SK-N-SH (cell line): ENCODE data around the gene APBB2.

Source experiments
- CTCF ChIP-seq: fragments of 200-600 bp; sonication (generic); IDR thresholded peaks from 2 replicates; pipeline ENCODE4 v1.6.1; 2017; ENCODE audit warnings: antibody characterized with exemption, mild to moderate bottlenecking, moderate library complexity
- EP300 ChIP-seq, 2 experiments: IDR thresholded peaks; 2 replicates each; pipeline versions ENCODE4 v1.4.0 to v1.6.1; 2012; ENCODE audit warnings: borderline replicate concordance in 1 of 2, low read depth in 1 of 2, low read length in 1 of 2
- GABPA ChIP-seq: IDR thresholded peaks from 2 replicates; pipeline ENCODE4 v1.4.0; 2012; ENCODE audit warnings: low read depth, mild to moderate bottlenecking
- MAX ChIP-seq: IDR thresholded peaks from 2 replicates; pipeline ENCODE4 v1.4.0; 2012; ENCODE audit warnings: low read depth
- MXI1 ChIP-seq: IDR thresholded peaks from 2 replicates; pipeline ENCODE4 v1.6.1; 2012; ENCODE audit warnings: mild to moderate bottlenecking, low read depth, low read length, improper control_type of control experiment
- NFIC ChIP-seq: IDR thresholded peaks from 2 replicates; pipeline ENCODE4 v1.4.0; 2012; ENCODE audit warnings: borderline replicate concordance
- PBX3 ChIP-seq: IDR thresholded peaks from 2 replicates; pipeline ENCODE4; 2012
- POLR2AphosphoS5 ChIP-seq: IDR thresholded peaks from 2 replicates; pipeline ENCODE4 v1.6.1; 2012; ENCODE audit warnings: low read depth, low read length
- REST ChIP-seq: IDR thresholded peaks from 2 replicates; pipeline ENCODE4 v1.6.1; 2012; ENCODE audit warnings: mild to moderate bottlenecking, low read depth, low read length, moderate library complexity
- RFX5 ChIP-seq: IDR thresholded peaks from 2 replicates; pipeline ENCODE4 v1.6.1; 2012; ENCODE audit warnings: mild to moderate bottlenecking, improper control_type of control experiment, low read length
- TAF1 ChIP-seq: IDR thresholded peaks from 2 replicates; pipeline ENCODE4 v1.6.1; 2012; ENCODE audit warnings: low read depth, mild to moderate bottlenecking, low read length, moderate library complexity, borderline replicate concordance
- TCF12 ChIP-seq: IDR thresholded peaks from 2 replicates; pipeline ENCODE4 v1.4.0; 2012
- USF1 ChIP-seq: IDR thresholded peaks from 2 replicates; pipeline ENCODE4 v1.4.0; 2012; ENCODE audit warnings: low read depth, borderline replicate concordance
- YY1 ChIP-seq: IDR thresholded peaks from 2 replicates; pipeline ENCODE4 v1.4.0; 2012; ENCODE audit warnings: low read depth, mild to moderate bottlenecking

GRCh38 chr4:40846532-40846931, 367.8 kb downstream of the APBB2 start:
- TF ChIP-seq CTCF (no peak), TCF12 (no peak), GABPA (no peak), REST (no peak), NFIC (no peak), RFX5 (no peak), YY1 (no peak), TAF1 (no peak), MXI1 (no peak), MAX (no peak), POLR2AphosphoS5 (no peak), EP300 (IDR thresholded peaks at IDR 0.05; ENCODE audit: borderline replicate concordance in 1 of 2, low read depth in 1 of 2, low read length in 1 of 2) (no peak), USF1 (no peak), PBX3 (no peak)
